ENCODE data around the gene HPS6. TPM values are rescaled to one million over a fixed set of nuclear protein-coding genes. Genes with fewer than 3 reads are reported as not detected.

Gene HPS6
- total and polyA plus RNA-seq, 8 donors: 5.2 to 11.6 (median 7.5) TPM

- H3K4me3 ChIP-seq: peak overlapping the region in 2 of 4 donors; percentile 96 to 99
- FAIRE-seq: no peak
- H3K36me3 ChIP-seq: no peaks in the 10 kb centered on the region
- no peak for DNase-seq
- H3K4me1 ChIP-seq: peaks cover 7 to 18% (median 9%) of the 10 kb centered on the region in 3 donors
- no peak for ATAC-seq
- intact Hi-C loops (cut with DNase I): no loop called here
- 58 to 65% methylated on average over 2 of the region's 2 CpGs for WGBS, 2 donors
- no peaks in the 10 kb centered on the region for H3K27me3 ChIP-seq
- peak overlapping the region; percentile 90 to 95 (median 90) for H3K27ac ChIP-seq
- H3K9me3 ChIP-seq: no peaks in the 10 kb centered on the region
- TF ChIP-seq CTCF (IDR thresholded peaks at IDR 0.05): no peak
These were observed 664 bp upstream of the HPS6 start for GRCh38 chr10:102064503-102064867.

- Histone ChIP-seq H3K4me3 (peak overlapping the region; percentile 96 to 99 (median 98)), H3K4me1 (peaks cover 7 to 18% (median 9%) of the 10 kb centered on the region in 3 donors), H3K36me3 (no peaks in the 10 kb centered on the region), H3K27ac (peak overlapping the region; percentile 90 to 95 (median 90)), H3K27me3 (no peaks in the 10 kb centered on the region), H3K9me3 (no peaks in the 10 kb centered on the region)
- WGBS, 2 donors: 3 to 7% methylated on average over 40 to 63 of the region's 63 CpGs
- intact Hi-C loops (cut with DNase I): no loop called here
- DNase-seq (peak in 4 of 6 donors; percentile 53 to 85 (median 70)), ATAC-seq (peak; percentile 38 to 64 (median 54)), FAIRE-seq (no peak)
- TF ChIP-seq CTCF (IDR thresholded peaks at IDR 0.05): no peak
These were observed 631 bp downstream of the HPS6 start for GRCh38 chr10:102065561-102066398.

- peak overlapping the region in 1 of 4 donors; percentile 90 for H3K27ac ChIP-seq
- DNase-seq: peak in 1 of 6 donors; percentile 69
- no peak for ATAC-seq
- TF ChIP-seq CTCF (IDR thresholded peaks at IDR 0.05): no peak
- peak overlapping the region; percentile 96 to 99 (median 98) for H3K4me3 ChIP-seq
- WGBS, 2 donors: 62 to 71% methylated on average over 16 of the region's 16 CpGs
- no peak for FAIRE-seq
- peaks cover 7 to 18% (median 9%) of the 10 kb centered on the region in 3 donors for H3K4me1 ChIP-seq
- no peaks in the 10 kb centered on the region for H3K27me3 ChIP-seq
- intact Hi-C loops (cut with DNase I): no loop called here
- no peaks in the 10 kb centered on the region for H3K9me3 ChIP-seq
- H3K36me3 ChIP-seq: no peaks in the 10 kb centered on the region
These were observed 1.4 kb downstream of the HPS6 start for GRCh38 chr10:102066399-102067088.

GRCh38 chr10:102067091-102067916 lies 2.2 kb downstream of the HPS6 start:
- no peak overlapping the region for H3K27ac ChIP-seq
- H3K4me1 ChIP-seq: peaks cover 7 to 18% (median 9%) of the 10 kb centered on the region in 3 donors
- no peak for TF ChIP-seq CTCF (IDR thresholded peaks at IDR 0.05)
- no peaks in the 10 kb centered on the region for H3K9me3 ChIP-seq
- ATAC-seq (no peak), DNase-seq (peak in 1 of 6 donors; percentile 70), FAIRE-seq (no peak)
- 80 to 89% methylated on average over 18 of the region's 18 CpGs for WGBS, 2 donors
- peak overlapping the region in 1 of 4 donors; percentile 99 for H3K4me3 ChIP-seq
- intact Hi-C loops (cut with DNase I): no loop called here
- H3K27me3 ChIP-seq: no peaks in the 10 kb centered on the region
- H3K36me3 ChIP-seq: no peaks in the 10 kb centered on the region

Measured in pancreas (tissue), 10 donors.